Activated CD4-positive, alpha-beta T cell treated with anti-CD3 and anti-CD28 coated beads, Interleukin-2, amount 50 U/mL, for 1 hour (primary cell): ENCODE results near the gene KIF5C.

Source experiments
- DNase-seq: peaks from one replicate; pipeline ENCODE4 v3.0.0-alpha.2; 2020

The KIF5C gene

DNA sequence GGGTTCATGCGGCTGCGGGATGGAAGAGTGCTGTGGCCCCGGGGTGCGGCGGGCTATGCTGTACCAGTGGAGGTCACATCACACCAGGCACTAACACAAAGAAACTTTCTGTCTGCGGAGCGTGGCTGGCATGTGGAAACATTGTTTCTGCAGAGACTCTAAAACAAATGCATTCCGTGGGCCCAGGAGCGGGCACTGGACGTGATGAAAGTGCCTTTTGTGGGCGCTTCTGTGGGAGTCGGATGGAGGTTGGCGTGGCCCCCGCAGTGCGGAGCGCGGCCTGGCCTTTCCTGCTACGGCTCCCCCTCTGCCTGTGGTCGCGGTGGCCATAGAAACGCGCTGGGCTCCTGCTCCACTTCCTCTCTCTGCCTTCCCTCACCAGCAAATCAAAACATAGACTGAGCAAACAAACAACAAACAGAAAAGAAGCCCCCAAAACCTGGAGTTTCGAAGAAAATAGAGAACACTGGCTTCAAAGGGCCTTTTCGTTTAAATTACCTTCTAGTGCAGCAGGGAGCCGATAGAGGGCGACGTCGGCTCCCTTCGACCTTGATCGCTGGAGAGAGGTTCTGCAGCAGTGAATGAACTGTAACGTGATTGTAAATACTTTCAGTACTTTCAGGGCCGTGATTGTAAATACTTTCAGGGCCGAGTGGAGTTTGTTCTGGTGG lies 51.4 kb downstream of the KIF5C start:
- peak; percentile 40 for DNase-seq

GRCh38 chr2:148926981-148927401 lies 52.0 kb downstream of the KIF5C start:
- peak; percentile 8 for DNase-seq

- no peak for DNase-seq
Observed at GRCh38 chr2:148928395-148928794, 53.4 kb downstream of the KIF5C start.

DNA sequence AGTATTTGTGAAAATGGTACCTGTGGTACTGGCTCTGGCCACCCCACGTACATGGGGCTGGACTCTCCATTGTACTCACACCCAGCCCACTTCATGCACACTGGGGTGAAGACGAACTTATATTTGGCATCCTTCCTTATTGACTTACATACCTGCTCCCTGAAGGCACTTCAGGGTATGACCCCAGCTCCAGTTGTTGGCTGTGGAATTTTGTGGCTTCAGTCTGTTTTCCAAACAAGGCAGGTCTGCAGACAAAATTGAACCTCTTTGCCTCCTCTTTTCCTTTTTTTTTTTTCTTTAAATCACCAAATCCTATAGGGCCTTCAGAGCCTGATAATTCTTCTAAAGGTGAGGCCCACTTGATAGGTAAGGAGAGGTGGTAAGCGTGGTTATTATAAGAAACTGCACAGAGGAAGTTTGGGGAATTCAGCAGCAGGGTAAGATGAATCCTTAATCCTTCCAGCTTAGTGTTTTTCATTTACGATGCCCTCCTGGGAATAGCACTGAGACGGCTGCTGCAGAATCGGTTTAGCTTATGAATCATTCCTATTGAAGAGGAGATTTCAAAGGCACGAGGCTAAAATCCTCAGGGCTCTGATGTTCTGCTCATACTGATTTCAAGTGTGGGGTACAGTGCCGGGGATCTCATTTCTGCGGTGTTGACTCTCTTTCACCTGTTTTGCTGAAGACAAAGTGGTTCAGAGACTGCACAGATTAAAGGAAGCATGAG lies 55.2 kb downstream of the KIF5C start:
- DNase-seq = no peak

DNA sequence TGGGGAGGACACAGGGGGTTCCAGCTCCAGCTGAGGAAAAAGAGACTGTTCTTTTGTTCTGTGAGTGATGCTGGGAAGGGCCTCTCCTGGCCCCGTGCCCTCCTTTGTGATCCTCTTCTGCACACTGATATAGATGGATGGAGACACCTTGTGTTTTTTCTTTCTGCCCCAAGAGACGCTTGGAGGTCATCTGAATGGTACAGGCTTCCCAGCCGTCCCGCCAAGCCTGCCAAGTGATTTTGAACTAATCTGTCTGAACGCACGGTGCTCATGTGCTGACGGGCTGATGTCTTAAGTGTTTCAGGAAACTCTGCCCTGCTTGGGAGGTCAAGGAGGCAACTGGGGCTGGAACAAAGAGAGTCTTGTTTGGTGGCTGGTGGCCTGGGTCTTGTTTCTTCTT lies 57.5 kb downstream of the KIF5C start:
- DNase-seq = no peak

- no peak for DNase-seq
Observed at GRCh38 chr2:148933456-148933855, 58.4 kb downstream of the KIF5C start.

DNA sequence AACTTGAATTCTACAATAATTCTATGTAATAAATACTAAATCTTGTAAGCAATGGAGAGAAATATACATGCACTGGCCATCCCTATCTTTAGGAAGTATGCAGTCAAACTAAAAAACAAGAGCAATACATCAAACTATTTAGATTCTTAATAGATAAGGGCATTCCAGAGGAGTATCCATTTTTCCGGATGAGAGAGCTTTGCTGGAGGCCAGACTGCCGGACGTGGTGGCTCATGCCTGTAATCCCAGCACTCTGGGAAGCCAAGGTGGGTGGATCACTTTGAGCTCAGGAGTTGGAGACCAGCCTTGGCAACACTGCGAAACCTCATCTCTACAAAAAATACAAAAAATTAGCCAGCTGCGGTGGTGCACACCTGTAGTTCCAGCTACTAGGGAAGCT lies 60.8 kb downstream of the KIF5C start:
- no peak for DNase-seq

- no peak for DNase-seq
Observed at GRCh38 chr2:148936857-148937450, 61.9 kb downstream of the KIF5C start.

- no peak for DNase-seq
Observed at GRCh38 chr2:148939271-148939670, 64.2 kb downstream of the KIF5C start.

- DNase-seq = no peak
Observed at GRCh38 chr2:148943097-148943496, 68.1 kb downstream of the KIF5C start.

- DNase-seq = no peak
Observed at GRCh38 chr2:148944536-148944935, 69.5 kb downstream of the KIF5C start.

GRCh38 chr2:148947299-148947698 lies 72.3 kb downstream of the KIF5C start:
- DNase-seq = no peak

- no peak for DNase-seq
Observed at GRCh38 chr2:148948868-148949267, 73.8 kb downstream of the KIF5C start.

DNA sequence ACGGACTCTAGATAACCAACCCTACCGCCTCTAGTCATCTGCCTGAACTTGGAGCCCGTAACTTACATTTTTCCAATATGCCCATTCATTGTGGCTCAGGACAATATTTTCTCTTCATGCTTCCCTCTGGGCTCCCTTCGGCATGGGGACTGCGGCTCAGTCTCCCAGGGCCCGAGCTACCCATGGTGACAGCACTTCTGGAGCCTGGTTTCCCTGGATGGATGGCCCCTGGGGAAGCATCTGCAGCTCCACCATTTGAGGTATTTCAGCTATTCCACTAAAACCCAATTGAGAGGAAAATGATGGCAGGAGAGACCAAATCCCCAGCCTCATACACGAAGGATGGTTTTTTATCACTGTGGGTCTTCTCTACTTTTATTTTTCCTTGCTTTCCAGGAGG lies 74.3 kb downstream of the KIF5C start:
- DNase-seq = no peak

DNA sequence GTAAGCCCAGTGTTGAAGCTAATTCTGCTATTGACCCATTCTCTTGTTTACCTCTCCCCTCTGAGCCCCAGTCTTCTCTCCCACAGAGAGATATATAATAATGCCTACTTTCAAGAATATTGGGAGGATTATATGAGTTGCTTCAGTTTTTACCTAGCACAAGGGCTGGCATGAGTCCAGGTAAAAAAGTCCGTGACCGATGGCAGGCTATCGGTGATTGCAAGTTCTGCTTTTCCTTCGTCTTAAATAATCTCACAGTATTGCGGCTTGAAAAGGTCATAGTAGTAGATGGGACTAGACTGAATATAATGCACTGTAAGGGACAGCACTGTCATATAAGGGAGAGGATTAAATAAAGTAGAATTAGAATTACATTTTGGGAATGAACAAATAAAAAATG lies 77.6 kb downstream of the KIF5C start:
- DNase-seq = no peak

DNA sequence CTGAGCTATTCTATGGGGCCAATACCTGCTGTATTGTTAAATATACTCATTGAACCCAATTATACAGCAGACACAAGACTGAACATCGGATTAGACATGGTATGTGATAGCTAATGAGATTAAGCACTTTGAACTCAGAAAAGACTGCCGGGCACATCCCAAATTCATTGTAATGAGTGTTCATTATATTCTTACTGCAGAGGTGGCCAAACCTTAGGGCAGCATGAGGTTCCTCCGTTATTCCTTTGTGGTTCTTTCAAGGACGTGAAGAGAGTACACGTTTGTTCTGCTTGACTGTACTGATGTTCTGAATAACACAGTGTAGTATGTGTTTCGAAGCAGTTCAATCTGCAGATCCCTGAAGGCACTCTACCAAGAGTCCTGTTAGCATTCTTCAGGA lies 78.4 kb downstream of the KIF5C start:
- DNase-seq = no peak

- DNase-seq = no peak
Observed at GRCh38 chr2:148954536-148954935, 79.5 kb downstream of the KIF5C start.

GRCh38 chr2:148955798-148956197 lies 80.8 kb downstream of the KIF5C start:
- no peak for DNase-seq

- no peak for DNase-seq
Observed at GRCh38 chr2:148957023-148957422, 82.0 kb downstream of the KIF5C start.

DNA sequence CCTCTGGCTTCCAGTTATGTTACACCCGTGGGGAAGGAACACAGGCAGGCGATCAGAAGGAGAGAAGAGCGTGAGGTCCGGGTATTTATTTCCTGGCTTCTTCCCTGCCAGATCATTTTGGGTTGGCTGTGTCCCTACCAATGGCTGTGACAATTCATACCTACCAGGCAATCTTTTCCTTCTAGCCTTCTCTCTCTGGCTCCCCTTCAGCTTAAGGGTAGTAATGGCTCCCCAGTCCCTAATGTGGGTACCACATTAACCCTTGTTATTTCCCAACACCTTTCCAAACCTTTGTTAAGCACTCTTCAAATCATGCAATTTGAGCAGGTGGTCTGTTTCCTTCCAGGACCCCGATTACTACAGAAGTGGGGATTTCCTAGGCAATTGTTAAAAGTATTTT lies 84.7 kb downstream of the KIF5C start:
- no peak for DNase-seq

GRCh38 chr2:148960483-148960882 lies 85.5 kb downstream of the KIF5C start:
- DNase-seq = no peak

- DNase-seq = no peak
Observed at GRCh38 chr2:148963461-148963860, 88.4 kb downstream of the KIF5C start.

- DNase-seq = no peak
Observed at GRCh38 chr2:148965623-148966437, 90.8 kb downstream of the KIF5C start.

DNA sequence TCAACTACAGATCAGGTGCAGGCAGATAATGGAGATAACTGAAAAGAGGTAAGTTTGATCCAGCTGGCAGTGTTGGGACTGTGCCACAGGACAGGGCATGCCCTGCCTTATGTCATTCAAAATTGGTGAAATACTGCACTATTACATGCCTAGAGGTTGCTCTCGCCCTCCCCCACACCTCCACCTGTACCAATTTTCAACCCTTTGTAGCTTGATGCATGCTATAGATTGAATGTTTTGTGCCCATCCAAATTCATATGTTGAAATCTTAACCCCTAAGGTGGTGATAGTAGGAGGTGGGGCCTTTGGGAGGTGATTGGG lies 91.4 kb downstream of the KIF5C start:
- no peak for DNase-seq
